ENCODE data around the gene ZNF100.
"Not testable (repeated sequence)": the region's sequence is repeated elsewhere in the genome, so short reads cannot be mapped to it uniquely, and the experiment has no call there.

ZNF100 gene

DNA sequence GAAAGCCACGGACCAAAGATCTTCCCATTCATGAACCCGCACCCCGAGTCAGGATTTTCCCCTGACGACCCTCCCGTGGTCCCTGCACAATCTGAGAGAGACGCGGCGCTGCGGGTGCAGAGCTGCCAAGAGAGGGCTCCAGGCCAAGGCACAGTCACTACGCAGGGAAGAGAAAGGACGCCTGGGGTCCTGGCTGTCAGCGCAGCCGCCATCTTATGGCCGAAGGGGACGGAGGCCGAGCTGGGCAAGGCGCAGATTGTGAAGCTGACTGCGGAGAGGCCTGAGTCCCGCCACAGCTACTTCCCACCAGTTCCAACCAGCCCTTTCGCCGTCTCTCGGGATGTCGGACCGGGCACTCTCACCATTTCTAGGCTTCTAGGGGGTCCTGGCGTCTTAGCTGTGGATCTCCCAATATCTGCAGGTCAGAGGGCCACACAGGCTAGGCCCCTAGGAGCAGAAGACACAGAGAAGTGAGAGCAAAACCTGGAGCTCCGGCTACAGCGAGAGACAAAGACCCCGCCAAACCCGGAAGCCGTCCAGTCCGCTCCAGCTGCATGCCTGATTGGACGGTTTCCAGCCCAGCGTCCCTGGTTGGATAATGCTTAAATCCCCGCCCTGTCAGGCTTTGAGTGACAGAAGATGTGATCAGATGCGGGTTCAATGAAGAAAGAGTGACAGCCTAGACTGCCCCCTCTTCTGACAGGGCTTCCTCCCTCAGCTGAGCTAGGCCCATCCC, at the start of gene ZNF100:
Gene ZNF100 (minus strand): TSS at position 515 of the 736 bp plus-strand sequence. CDS start 150 bp downstream, at position 365.
- DNase-seq (ENCODE audit: low spot score), result peak; percentile 90

DNA sequence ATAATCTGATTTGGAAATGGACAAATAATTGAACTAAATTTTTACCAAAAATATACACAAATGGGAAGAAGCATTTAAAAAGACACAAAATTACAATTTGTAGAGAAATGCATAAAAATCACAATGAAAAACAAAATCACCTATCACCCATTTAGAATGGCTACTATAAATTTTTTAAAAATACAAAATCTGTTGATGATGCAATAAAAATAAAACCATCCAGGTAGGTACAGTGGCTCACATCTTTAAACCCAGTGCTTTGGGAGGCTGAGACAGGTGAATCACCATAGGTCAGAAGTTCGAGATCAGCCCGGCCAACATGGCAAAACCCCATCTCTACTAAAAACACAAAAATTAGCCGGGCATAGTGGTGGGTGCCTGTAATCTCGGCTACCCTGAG, 45.1 kb upstream of the ZNF100 start:
- no peak for DNase-seq (ENCODE audit: low spot score)

DNA sequence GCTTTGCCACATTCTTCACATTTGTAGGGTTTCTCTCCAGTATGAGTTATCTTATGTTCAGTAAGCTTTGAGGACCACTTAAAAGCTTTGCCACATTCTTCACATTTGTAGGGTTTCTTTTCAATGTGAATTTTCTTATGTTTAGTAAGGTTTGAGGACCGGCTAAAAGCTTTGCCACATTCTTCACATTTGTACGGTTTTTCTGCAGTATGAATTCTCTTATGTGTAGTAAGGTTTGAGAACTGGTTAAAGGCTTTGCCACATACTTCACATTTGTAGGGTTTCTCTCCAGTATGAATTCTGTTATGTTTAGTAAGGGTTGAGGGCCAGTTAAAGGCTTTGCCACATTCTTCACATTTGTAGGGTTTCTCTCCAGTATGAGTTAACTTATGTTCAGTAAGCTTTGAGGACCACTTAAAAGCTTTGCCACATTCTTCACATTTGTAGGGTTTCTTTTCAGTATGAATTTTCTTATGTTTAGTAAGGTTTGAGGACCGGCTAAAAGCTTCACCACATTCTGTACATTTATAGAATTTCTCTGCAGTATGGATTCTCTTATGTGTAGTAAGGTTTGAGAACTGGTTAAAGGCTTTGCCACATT, 41.1 kb upstream of the ZNF100 start:
- DNase-seq (ENCODE audit: low spot score), result not testable (repeated sequence)

DNA sequence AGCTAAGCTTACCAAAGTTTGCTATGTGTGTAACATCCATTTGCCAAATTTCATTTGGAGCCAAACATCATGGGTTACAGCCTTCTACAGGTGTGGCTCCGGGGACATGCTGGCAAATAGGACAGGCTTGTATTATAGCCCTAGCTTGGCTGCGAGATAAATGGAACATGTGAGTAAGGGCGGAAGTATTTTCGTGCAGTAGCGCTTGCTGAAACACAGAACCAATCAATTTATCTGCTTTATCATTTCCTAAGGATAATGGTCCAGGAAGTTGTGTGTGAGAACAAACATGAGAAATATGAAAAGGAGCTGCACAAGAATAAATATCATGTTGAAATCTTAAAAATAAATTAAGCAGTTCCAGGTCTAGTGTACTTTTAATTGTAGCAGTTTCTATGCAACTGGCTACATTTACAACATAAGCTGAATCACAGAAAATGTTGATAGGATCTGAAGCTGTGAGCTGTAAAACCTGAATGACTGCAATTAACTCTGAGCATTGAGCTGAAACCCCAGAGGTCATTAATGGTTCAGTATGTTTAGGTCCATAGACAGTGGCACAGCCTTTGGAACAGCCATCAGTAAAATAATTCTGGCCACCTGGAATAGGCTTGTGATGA, 22.2 kb upstream of the ZNF100 start:
- DNase-seq (ENCODE audit: low spot score), result no peak

DNA sequence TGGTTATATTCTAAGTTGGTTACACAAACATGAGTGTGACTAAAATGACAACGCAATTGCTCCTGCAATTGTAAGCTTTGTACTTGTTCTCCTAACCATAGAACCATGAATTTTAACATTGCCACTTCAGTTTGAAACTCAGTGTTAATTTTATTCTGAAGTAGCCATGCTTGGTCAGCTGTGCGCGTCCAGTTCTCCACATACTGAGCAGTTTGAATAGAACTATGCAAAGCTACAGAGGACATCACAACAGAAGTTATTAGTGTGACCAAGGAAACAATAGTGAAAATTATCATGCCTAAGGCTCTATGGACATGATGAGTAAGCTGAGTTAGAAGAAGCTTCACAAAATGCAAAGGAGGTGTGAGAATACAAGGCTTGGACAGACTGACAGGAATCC, 19.6 kb upstream of the ZNF100 start:
- DNase-seq (ENCODE audit: low spot score), result no peak

DNA sequence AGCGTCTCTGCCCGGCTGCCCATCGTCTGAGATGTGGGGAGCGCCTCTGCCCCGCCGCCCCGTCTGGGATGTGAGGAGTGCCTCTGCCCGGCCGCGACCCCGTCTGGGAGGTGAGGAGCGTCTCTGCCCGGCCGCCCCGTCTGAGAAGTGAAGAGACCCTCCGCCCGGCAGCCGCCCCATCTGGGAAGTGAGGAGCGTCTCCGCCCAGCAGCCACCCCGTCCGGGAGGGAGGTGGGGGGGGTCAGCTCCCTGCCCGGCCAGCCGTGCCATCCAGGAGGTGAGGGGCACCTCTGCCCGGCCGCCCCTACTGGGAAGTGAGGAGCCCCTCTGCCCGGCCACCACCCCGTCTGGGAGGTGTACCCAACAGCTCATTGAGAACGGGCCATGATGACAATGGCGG, 8.4 kb upstream of the ZNF100 start:
- not testable (repeated sequence) for DNase-seq (ENCODE audit: low spot score)

DNA sequence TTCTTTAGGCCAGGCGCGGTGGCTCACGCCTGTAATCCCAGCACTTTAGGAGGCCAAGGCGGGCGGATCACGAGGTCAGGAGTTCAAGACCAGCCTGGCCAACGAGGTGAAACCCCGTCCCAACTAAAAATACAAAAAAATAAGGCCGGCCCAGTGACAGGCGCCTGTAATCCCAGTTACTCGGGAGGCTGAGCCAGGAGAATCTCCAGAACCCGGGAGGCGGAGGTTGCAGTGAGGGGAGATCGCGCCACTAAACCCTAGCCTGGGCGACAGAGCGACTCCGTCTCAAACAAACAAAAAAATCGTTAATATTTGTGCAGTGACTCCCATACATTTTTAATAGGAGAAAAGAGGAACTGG, 694 bp downstream of the ZNF100 start:
- not testable (repeated sequence) for DNase-seq (ENCODE audit: low spot score)

DNA sequence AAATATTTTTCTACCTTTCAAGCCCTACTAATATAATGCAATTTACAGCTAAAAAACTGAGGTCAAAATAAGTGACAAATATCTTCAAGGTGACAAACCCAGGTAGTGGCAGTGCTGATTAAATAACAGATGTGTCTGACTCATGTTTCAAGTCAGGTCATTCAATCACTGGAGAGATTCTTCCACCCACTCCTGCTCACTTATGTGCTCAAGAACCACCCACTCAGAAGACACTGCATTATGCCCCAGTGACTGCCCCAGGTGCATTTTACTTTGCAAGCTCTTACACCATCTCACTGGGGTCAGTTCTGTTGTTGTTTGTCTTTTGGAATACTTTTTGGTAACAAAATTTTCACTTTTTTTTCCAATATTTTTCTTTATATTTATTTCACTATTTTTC, 2.2 kb downstream of the ZNF100 start:
- no peak for DNase-seq (ENCODE audit: low spot score)

DNA sequence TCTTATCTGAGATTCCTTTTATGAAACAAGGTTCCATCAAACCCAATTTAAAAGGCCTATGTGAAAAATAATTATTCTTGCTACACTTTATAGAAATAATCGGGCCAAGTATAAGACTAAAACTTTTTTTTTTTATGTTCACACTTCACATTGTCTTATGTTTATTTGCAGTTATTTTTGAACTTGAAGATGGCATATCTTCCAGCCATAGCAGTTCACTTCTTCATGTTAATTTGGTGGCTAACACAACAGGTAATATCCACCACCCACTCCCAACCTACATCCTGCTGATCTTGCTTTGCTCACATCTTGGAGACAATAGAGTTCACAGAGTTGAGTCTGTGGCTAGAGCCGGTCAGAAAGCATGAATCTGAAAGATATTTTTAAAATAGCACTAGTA, 5.8 kb downstream of the ZNF100 start:
- DNase-seq (ENCODE audit: low spot score), result not testable (repeated sequence)

DNA sequence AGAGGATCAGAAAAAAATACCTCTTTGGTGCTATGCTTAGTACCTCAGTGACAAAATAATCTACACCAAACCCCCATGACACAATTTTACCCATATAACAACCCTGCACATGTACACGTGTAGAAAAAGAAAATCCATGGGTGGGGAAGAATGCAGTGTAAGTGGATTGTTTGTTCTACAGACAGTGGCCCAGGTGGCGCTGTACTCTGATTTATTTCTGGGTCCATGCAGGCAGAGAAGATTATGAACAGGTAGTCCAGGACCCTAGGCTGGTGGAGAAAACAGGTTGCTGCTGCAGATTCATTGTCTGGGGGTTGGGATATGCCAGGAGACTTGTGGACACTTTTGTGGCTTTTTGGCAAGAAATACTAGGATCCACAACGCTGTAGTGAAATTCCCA, 9.1 kb downstream of the ZNF100 start:
- DNase-seq (ENCODE audit: low spot score), result no peak

DNA sequence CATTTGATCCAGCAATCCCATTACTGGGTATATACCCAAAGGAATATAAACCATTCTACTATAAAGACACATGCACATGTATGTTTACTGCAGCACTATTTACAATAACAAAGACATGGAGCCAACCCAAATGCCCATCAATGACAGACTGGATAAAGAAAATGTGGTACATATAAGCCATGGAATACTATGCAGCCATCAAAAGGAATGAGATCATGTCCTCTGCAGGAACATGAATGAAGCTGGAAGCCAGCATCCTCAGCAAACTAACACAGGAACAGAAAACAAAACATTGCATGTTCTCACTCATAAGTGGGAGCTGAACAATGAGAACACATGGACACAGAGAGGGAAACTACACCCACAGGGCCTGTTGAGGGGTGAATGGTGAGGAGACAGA, 11.8 kb downstream of the ZNF100 start:
- DNase-seq (ENCODE audit: low spot score), result not testable (repeated sequence)

DNA sequence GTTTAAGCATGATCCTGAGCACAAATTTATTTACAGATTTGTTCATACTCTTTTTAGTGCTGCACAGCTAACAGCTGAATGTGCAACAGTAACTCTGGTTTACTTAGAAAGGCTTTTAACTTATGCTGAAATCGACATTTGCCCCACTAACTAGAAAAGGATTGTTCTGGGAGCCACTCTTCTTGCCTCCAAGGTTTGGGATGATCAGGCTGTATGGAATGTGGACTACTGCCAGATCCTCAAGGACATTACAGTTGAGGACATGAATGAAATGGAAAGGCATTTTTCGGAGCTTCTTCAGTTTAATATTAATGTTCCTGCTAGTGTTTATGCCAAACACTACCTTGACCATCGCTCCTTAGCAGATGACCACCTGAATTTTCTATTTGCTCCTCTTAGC, 16.0 kb downstream of the ZNF100 start:
- DNase-seq (ENCODE audit: low spot score), result peak; percentile 20

DNA sequence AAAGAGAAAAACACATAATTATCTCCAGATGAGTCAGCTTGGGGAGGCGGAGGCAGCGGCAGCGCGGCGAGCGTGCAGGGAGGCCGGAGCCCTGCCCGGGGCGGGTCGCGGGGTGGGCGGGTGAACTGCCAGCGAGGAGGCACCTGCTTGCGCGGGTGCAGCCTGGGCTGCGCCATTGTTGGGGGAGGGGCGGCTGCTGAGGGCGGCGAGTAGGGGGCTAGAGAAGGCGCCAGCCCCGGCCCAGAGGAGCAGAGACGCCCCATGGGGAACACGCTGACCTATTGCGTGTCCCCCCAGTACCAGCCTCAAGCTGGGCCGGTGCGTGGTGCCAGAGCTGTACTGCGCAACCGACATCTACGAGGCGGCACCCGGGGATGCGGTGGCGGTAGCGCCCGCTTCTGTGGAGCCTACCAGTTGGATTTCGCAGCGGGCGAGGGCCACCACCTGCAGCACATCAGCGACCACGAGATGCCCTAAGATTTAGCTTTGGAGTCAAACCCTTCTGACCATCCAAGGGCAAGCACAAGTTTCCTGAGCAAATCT, 16.7 kb downstream of the ZNF100 start:
- DNase-seq (ENCODE audit: low spot score), result no peak

DNA sequence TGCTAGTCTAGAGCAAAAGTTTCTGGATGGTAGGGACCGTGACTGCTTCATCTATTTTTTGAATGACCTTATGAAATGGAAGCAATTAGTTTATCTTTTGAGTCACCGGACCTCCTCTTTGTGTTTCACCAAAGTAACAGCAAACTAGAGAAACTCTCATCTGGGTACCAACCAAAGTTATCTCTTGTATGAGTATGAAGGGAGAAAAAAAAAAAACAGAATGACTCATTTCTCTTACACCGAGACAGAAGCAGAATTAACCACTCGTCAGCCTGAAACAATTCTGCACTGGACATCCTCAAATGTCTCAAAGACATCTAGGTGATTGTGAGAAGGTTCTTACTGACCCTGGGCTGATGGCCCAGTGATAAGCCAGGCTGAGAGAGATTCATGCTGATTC, 18.3 kb downstream of the ZNF100 start:
- no peak for DNase-seq (ENCODE audit: low spot score)

DNA sequence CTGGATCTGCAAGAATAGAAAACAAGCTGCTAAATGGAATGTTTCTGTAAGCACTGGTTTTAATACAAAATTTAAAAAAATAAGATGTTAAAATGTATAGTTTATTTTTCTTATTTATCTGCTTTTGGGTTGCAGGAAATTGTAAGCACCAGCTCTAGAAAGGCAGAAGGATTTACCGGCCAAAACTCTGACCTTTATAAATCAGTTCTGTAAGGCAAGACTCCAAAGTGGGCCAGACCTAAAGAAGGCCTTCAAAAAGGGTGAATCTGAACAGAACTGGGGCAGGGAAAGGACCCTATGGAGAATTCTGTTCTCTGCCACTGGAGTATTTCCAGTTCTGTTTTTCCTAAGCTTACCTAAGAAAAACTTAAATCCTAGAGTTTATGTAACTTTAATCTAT, 19.3 kb downstream of the ZNF100 start:
- no peak for DNase-seq (ENCODE audit: low spot score)

DNA sequence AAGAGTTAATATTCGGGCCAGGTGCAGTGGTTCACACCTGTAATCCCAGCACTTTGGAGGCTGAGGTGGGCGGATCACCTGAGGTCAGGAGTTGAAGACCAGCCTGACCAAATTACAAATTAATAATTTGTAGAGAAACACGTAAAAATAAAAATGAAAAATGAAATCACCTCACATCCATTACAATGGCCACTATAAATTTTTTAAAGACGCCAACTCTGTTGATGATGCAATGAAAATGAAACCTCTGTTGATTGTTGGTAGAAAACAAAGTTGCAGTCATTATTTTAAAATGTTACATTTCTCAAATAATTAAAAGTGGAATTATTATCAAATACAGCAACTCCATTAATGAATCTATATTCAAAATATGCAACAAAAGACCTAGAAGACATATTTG, 26.8 kb downstream of the ZNF100 start:
- no peak for DNase-seq (ENCODE audit: low spot score)

DNA sequence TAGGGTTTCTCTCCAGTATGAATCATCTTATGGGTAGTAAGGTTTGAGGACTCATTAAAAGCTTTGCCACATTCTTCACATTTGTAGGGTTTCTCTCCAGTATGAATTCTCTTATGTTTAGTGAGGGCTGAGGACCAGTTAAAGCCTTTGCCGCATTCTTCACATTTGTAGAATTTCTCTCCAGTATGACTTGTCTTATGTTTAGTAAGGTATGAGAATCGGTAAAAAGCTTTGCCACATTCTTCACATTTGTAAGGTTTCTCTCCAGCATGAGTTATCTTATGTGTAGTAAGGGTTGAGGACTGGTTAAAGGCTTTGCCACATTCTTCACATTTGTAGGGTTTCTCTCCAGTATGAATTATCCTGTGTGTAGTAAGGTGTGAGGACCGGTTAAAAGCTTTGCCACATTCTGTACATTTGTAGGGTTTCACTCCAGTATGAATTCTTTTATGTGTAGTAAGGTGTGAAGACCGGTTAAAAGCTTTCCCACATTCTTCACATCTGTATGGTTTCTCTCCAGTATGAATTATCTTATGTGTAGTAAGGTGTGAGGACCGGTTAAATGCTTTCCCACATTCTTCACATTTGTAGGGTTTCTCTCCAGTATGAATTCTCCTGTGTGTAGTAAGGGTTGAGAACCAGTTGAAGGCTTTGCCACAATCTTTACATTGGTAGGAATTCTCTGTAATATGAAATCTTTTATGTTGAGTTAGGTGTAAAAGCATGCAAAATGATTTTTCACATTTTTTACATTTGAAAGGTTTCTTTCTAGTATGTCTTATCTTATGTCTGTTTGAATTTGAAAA, 40.2 kb downstream of the ZNF100 start:
- DNase-seq (ENCODE audit: low spot score), result not testable (repeated sequence)

DNA sequence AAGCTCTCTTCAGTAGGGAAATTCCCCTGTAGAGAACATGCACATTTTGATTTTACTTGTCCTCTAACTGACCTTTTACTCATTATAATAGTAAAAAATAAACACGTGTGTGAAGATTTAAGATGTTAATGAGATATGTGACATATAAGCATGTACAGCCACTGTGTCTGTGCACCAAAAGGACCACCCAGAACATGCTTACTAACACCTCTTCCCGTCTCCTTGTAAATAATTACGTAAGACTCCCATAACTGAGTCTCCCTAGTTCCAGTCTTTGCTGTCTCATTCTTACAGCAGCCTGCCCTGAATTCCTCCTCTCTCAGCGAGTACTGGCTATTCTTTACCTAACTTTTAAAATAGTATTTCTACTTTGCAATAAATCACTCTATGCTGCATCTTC, 53.6 kb downstream of the ZNF100 start:
- DNase-seq (ENCODE audit: low spot score), result no peak

DNA sequence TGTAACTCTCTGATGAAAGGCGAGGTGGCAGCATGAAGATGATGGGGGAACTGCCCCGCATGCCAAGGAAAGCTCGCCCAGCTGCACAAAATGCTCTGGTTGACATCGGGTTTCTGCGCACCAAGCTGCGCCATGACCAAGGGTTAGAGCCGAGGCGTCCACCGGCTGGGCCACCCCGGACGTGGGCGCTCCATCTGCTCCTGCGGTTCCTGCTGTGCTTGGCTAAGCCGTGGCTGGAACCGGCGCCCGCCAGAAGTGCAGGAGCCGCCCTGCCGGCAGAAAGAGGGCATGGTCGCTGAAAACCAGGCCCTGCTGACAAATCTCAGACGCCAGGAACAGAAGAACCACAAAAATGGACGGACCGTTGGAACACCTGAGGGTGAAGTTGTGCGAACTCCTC, 57.9 kb downstream of the ZNF100 start:
- DNase-seq (ENCODE audit: low spot score), result no peak

DNA sequence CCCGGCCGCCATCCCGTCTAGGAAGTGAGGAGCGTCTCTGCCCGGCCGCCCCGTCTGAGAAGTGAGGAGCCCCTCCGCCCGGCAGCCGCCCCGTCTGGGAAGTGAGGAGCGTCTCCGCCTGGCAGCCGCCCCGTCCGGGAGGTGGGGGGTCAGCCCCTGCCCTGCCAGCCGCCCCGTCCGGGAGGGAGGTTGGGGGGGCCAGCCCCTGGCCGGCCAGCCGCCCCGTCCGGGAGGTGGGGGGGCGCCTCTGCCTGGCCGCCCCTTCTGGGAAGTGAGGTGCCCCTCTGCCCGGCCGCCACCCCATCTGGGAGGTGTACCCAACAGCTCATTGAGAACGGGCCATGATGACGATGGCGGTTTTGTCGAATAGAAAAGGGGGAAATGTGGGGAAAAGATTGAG, 59.5 kb downstream of the ZNF100 start:
- DNase-seq (ENCODE audit: low spot score), result not testable (repeated sequence)

DNA sequence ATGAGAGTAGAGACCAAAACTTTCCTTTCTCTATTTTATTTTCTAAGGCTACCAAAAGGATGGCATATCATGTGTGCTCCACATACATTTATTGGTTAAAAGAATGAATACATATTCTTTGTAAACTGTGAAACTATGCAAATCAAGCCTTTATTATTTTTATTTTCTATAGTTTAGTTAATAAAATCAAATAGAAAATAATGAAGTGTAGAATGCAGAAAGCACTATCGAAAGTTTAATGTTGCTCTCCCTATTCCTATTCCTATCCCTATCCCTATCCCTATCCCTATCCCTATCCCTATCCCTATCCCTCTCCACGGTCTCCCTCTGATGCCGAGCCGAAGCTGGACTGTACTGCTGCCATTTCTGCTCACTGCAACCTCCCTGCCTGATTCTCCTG, 60.3 kb downstream of the ZNF100 start:
- DNase-seq (ENCODE audit: low spot score), result no peak

DNA sequence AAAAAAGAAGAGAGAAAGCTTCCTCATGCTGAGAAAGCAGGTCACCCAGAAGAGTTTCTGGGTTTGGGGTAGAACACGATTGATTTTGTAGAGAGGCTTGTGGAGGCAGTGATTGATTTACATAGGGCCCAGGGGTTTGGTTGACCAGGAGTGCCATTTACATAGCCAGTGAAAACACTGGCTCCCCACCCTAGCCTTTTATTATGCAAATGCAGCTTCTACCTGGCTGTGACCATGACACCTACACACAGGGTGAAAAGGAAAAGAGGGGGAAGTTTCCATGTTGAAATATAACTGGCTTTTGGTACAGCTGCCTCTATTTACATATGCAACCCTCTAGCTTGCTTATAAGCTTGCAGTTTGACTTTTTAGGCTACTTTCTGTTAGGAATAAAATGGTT, 62.0 kb downstream of the ZNF100 start:
- DNase-seq (ENCODE audit: low spot score), result no peak
